Keratinocyte (primary cell): ENCODE data around the gene UCK2. TPM values are rescaled to one million over a fixed set of nuclear protein-coding genes. Genes with fewer than 3 reads are reported as not detected.

ENCODE experiments used
- DNase-seq: peaks from one replicate; pipeline ENCODE4 v3.0.0-alpha.2; 2011; ENCODE audit warnings: low read depth, missing footprints, low spot score
- FAIRE-seq: peaks from 2 replicates; lab custom pipeline; 2011; peaks lifted over from hg19 to GRCh38; lab: Jason Lieb, UNC
- H2AFZ ChIP-seq: 2 replicates; pipeline ENCODE4 v1.6.0; 2012; ENCODE audit warnings: low read length, control low read depth, inconsistent platforms; ENCODE audit not compliant: control insufficient read depth
- H3K27ac ChIP-seq: 2 replicates; pipeline ENCODE4 v1.5.1; 2011; ENCODE audit warnings: low read length; ENCODE audit not compliant: control insufficient read depth, insufficient read depth
- H3K27me3 ChIP-seq: 3 replicates; pipeline ENCODE4 v1.6.0; 2011; ENCODE audit warnings: low read length; ENCODE audit not compliant: control insufficient read depth, insufficient read depth; ENCODE audit errors: extremely low read depth
- H3K36me3 ChIP-seq, 2 experiments: 2 replicates in 1 of 2; 3 replicates in 1 of 2; pipeline ENCODE4 v1.5.1; 2011; ENCODE audit warnings: low read length in 2 of 2, mild to moderate bottlenecking in 1 of 2; ENCODE audit not compliant: control insufficient read depth in 2 of 2, insufficient read depth in 2 of 2; ENCODE audit errors: extremely low read depth in 1 of 2
- H3K4me1 ChIP-seq: 3 replicates; pipeline ENCODE4 v1.5.1; 2011; ENCODE audit warnings: low read length; ENCODE audit not compliant: control insufficient read depth, insufficient read depth; ENCODE audit errors: extremely low read depth
- H3K4me2 ChIP-seq: 3 replicates; pipeline ENCODE4 v1.6.0; 2011; ENCODE audit warnings: low read depth, low read length; ENCODE audit not compliant: control insufficient read depth, insufficient read depth; ENCODE audit errors: extremely low read depth
- H3K4me3 ChIP-seq, 3 experiments: fragments of 200-600 bp in 1 of 3; sonication (generic) in 1 of 3; 2 replicates in 2 of 3; 3 replicates in 1 of 3; pipeline ENCODE4 v1.5.1; 2011 to 2016; ENCODE audit warnings: low read length in 3 of 3, mild to moderate bottlenecking in 3 of 3, control low read depth in 2 of 3, inconsistent platforms in 1 of 3, low read depth in 1 of 3, mixed read lengths in 1 of 3, mixed run types in 1 of 3, moderate library complexity in 1 of 3; ENCODE audit not compliant: control insufficient read depth in 2 of 3, insufficient read depth in 2 of 3; ENCODE audit errors: extremely low read depth in 1 of 3
- H3K79me2 ChIP-seq: 2 replicates; pipeline ENCODE4 v1.6.0; 2012; ENCODE audit warnings: low read length; ENCODE audit not compliant: control insufficient read depth, insufficient read depth
- H3K9ac ChIP-seq: 3 replicates; pipeline ENCODE4 v1.6.0; 2011; ENCODE audit warnings: low read length; ENCODE audit not compliant: control insufficient read depth, insufficient read depth; ENCODE audit errors: extremely low read depth
- H3K9me1 ChIP-seq: 3 replicates; pipeline ENCODE4 v1.6.0; 2011; ENCODE audit warnings: low read length; ENCODE audit not compliant: control insufficient read depth, insufficient read depth; ENCODE audit errors: extremely low read depth
- H3K9me3 ChIP-seq: 2 replicates; pipeline ENCODE4 v1.5.1; 2012; ENCODE audit warnings: low read depth, low read length; ENCODE audit not compliant: control insufficient read depth
- H4K20me1 ChIP-seq: 3 replicates; pipeline ENCODE4 v1.6.0; 2011; ENCODE audit warnings: low read length; ENCODE audit not compliant: control insufficient read depth, insufficient read depth; ENCODE audit errors: extremely low read depth
- CTCF ChIP-seq, 3 experiments: IDR thresholded peaks in 1 of 3; conservative IDR thresholded peaks in 1 of 3; optimal IDR thresholded peaks in 1 of 3; 2 replicates in 2 of 3; 3 replicates in 1 of 3; pipeline versions ENCODE3 to v1.5.1; 2011; ENCODE audit warnings: low read length in 3 of 3, mild to moderate bottlenecking in 3 of 3, moderate library complexity in 2 of 3, control low read depth in 1 of 3, inconsistent platforms in 1 of 3; ENCODE audit not compliant: insufficient read depth in 2 of 3; ENCODE audit errors: extremely low read depth in 1 of 3
- EZH2 ChIP-seq: IDR thresholded peaks from one replicate; pipeline ENCODE4 v1.6.1; 2012; ENCODE audit warnings: inconsistent platforms, mild to moderate bottlenecking, low read length, moderate library complexity
- dilution Hi-C: fragments of 300-500 bp; cut with MboI; formaldehyde crosslinking; loops from one replicate; pipeline ENCODE4 v1.7.0; 2020; ENCODE audit warnings: low sequenced_read_pairs; ENCODE audit not compliant: extremely low pct_ligation_motif_present
- polyA plus RNA-seq, 5 experiments: library from polyadenylated mRNA; depleted of rRNA in 3 of 5; stranded (reverse) in 3 of 5; stranded (forward) in 1 of 5; unstranded in 1 of 5; fragments of >200 nt; gene quantifications; 1 replicate in 1 of 5; 2 replicates in 3 of 5; 3 replicates in 1 of 5; pipeline versions ENCODE4 v1.2.1 to v1.2.3, GENCODE V29; 2011 to 2012; ENCODE audit warnings: missing spikeins in 2 of 5, low read depth in 1 of 5, low replicate concordance in 1 of 5

The UCK2 gene
- polyA plus RNA-seq, 1 donor (not counting 4 experiments of a cell fraction or from before 2014, with no cell fraction given): 71.9 TPM

- Histone ChIP-seq H3K4me3 (no peak overlapping the region), H4K20me1 (no peaks in the 10 kb centered on the region), H3K4me1 (no peaks in the 10 kb centered on the region), H3K9me3 (no peaks in the 10 kb centered on the region), H3K79me2 (no peaks in the 10 kb centered on the region), H2AFZ (no peak overlapping the region), H3K36me3 (no peaks in the 10 kb centered on the region), H3K9me1 (no peaks in the 10 kb centered on the region), H3K9ac (no peak overlapping the region), H3K27me3 (no peaks in the 10 kb centered on the region), H3K27ac (no peak overlapping the region), H3K4me2 (no peak overlapping the region)
- DNase-seq: no peak
- no peak for FAIRE-seq
- dilution Hi-C loops: no loop called here
- no peak for TF ChIP-seq EZH2
- no peak for TF ChIP-seq CTCF (optimal IDR thresholded peaks at IDR 0.05 in 1 of 3, IDR thresholded peaks at IDR 0.05 in 1 of 3, conservative IDR thresholded peaks at IDR 0.05 in 1 of 3; ENCODE audit: extremely low read depth in 1 of 3, insufficient read depth in 2 of 3, low read length in 3 of 3)
Observed at GRCh38 chr1:165807613-165808012, 19.8 kb upstream of the UCK2 start.

GRCh38 chr1:165815725-165816124, 11.7 kb upstream of the UCK2 start:
- Histone ChIP-seq H3K9me3 (no peaks in the 10 kb centered on the region), H4K20me1 (no peaks in the 10 kb centered on the region), H3K4me3 (no peak overlapping the region), H3K9me1 (no peaks in the 10 kb centered on the region), H3K27ac (no peak overlapping the region), H3K4me1 (peaks cover 3% of the 10 kb centered on the region), H3K79me2 (no peaks in the 10 kb centered on the region), H3K36me3 (no peaks in the 10 kb centered on the region), H2AFZ (peak overlapping the region; percentile 33), H3K9ac (no peak overlapping the region), H3K4me2 (no peak overlapping the region), H3K27me3 (no peaks in the 10 kb centered on the region)
- TF ChIP-seq CTCF (optimal IDR thresholded peaks at IDR 0.05 in 1 of 3, IDR thresholded peaks at IDR 0.05 in 1 of 3, conservative IDR thresholded peaks at IDR 0.05 in 1 of 3; ENCODE audit: extremely low read depth in 1 of 3, insufficient read depth in 2 of 3, low read length in 3 of 3) (no peak), EZH2 (no peak)
- dilution Hi-C loops: no loop called here
- peak; percentile 58 for FAIRE-seq
- no peak for DNase-seq
